ENCODE results near the gene CDC73. TPM values are rescaled to one million over a fixed set of nuclear protein-coding genes. Genes with fewer than 3 reads are reported as not detected.

Gene CDC73
- total and polyA plus RNA-seq, 2 of the 13 experiments (the other 11 are each of a cell fraction or from before 2014, with no cell fraction given): 20.2 to 26.3 TPM

DNA sequence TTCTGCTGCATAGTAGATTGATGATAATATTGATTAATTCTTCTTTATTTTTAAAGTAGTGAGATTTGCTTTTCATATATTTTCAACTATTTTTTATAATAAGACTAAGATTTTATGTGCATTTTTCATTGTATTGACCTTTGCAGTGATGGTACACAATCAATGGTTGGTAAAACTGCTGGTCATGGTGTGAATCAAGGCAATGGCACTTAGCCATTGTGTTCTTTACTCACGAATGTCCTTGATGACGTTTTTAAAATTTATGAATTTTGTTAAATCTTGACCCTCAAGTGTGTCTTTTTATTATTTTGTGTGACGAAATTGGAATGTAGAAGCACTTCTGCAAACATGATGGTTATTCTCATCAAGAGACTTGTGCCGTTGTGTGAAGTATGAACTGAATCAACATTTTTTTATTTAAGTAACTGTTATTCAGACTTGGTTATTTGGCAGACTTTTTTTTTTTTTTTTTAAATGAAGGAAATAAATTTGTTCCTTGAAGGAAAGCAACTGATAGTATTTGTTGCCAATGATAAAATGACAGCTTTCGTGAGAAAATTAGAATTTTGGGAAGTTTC lies 22.6 kb downstream of the CDC73 start:
- CTCF ChIA-PET (ENCODE audit: low intra/inter-chr PET ratio, low total read pairs): no interaction called here
- ATAC-seq (no peak), FAIRE-seq (no peak), DNase-seq (ENCODE audit: low spot score) (no peak)
- in situ Hi-C loops (cut with HindIII; ENCODE audit: extremely low pct_ligation_motif_present, low pct_unique_long_range_greater_than_20kb) (no loop called here), intact Hi-C loops (cut with micrococcal nuclease; ENCODE audit: unreplicated experiment) (no loop called here)
- Histone ChIP-seq H3K36me3 (replicated peaks in 1 of 2; ENCODE audit: control insufficient read depth in 1 of 2, insufficient read depth in 2 of 2, low read length in 2 of 2) (peaks cover 5 to 61% of the 10 kb centered on the region in 2 experiments), H3K4me2 (ENCODE audit: low read depth, low read length) (no peak overlapping the region), H3K4me1 (ENCODE audit: insufficient read depth, low read length) (no peaks in the 10 kb centered on the region), H3K27ac (ENCODE audit: extremely low read length, insufficient read depth, low read length) (no peak overlapping the region), H4K20me1 (ENCODE audit: insufficient read depth, low read length) (no peaks in the 10 kb centered on the region), H2AFZ (ENCODE audit: low read length) (no peak overlapping the region), H3K79me2 (ENCODE audit: insufficient read depth, low read length) (no peaks in the 10 kb centered on the region), H3K4me3 (replicated peaks in 1 of 3; ENCODE audit: insufficient read depth in 1 of 3, low read depth in 2 of 3, low read length in 3 of 3) (no peak overlapping the region), H3K27me3 (ENCODE audit: control insufficient read depth in 1 of 2, insufficient read depth in 2 of 2, low read length in 2 of 2) (no peaks in the 10 kb centered on the region), H3K9me3 (ENCODE audit: low read length) (no peaks in the 10 kb centered on the region), H3K9ac (ENCODE audit: insufficient read depth, low read depth, low read length) (no peak overlapping the region)
- WGBS (ENCODE audit: low lambda C conversion rate): 94% methylated on average over 5 of the region's 5 CpGs
- POLR2A ChIA-PET: no interaction called here
- BruUV-seq (replicated peaks): no TSS peak
- TF ChIP-seq SIX4 (CRISPR knock-in tag; IDR thresholded peaks at IDR 0.05): no peak
- TF ChIP-seq YEATS4 (CRISPR knock-in tag; IDR thresholded peaks at IDR 0.05; ENCODE audit: borderline replicate concordance): no peak
- TF ChIP-seq, protein P1, sequence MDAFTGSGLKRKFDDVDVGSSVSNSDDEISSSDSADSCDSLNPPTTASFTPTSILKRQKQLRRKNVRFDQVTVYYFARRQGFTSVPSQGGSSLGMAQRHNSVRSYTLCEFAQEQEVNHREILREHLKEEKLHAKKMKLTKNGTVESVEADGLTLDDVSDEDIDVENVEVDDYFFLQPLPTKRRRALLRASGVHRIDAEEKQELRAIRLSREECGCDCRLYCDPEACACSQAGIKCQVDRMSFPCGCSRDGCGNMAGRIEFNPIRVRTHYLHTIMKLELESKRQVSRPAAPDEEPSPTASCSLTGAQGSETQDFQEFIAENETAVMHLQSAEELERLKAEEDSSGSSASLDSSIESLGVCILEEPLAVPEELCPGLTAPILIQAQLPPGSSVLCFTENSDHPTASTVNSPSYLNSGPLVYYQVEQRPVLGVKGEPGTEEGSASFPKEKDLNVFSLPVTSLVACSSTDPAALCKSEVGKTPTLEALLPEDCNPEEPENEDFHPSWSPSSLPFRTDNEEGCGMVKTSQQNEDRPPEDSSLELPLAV (CRISPR knock-in tag; conservative IDR thresholded peaks at IDR 0.05; ENCODE audit: low read depth): no peak
- no peak for TF ChIP-seq RBFOX2 (IDR thresholded peaks at IDR 0.05; ENCODE audit: low read depth, low read length)
- no peak for TF ChIP-seq ZEB1 (IDR thresholded peaks at IDR 0.05; ENCODE audit: insufficient replicate concordance, low read depth)
- no peak for TF ChIP-seq MED1 (CRISPR knock-in tag; IDR thresholded peaks at IDR 0.05)
- no peak for TF ChIP-seq NFE2 (CRISPR knock-in tag; IDR thresholded peaks at IDR 0.05)
- TF ChIP-seq, protein P2, sequence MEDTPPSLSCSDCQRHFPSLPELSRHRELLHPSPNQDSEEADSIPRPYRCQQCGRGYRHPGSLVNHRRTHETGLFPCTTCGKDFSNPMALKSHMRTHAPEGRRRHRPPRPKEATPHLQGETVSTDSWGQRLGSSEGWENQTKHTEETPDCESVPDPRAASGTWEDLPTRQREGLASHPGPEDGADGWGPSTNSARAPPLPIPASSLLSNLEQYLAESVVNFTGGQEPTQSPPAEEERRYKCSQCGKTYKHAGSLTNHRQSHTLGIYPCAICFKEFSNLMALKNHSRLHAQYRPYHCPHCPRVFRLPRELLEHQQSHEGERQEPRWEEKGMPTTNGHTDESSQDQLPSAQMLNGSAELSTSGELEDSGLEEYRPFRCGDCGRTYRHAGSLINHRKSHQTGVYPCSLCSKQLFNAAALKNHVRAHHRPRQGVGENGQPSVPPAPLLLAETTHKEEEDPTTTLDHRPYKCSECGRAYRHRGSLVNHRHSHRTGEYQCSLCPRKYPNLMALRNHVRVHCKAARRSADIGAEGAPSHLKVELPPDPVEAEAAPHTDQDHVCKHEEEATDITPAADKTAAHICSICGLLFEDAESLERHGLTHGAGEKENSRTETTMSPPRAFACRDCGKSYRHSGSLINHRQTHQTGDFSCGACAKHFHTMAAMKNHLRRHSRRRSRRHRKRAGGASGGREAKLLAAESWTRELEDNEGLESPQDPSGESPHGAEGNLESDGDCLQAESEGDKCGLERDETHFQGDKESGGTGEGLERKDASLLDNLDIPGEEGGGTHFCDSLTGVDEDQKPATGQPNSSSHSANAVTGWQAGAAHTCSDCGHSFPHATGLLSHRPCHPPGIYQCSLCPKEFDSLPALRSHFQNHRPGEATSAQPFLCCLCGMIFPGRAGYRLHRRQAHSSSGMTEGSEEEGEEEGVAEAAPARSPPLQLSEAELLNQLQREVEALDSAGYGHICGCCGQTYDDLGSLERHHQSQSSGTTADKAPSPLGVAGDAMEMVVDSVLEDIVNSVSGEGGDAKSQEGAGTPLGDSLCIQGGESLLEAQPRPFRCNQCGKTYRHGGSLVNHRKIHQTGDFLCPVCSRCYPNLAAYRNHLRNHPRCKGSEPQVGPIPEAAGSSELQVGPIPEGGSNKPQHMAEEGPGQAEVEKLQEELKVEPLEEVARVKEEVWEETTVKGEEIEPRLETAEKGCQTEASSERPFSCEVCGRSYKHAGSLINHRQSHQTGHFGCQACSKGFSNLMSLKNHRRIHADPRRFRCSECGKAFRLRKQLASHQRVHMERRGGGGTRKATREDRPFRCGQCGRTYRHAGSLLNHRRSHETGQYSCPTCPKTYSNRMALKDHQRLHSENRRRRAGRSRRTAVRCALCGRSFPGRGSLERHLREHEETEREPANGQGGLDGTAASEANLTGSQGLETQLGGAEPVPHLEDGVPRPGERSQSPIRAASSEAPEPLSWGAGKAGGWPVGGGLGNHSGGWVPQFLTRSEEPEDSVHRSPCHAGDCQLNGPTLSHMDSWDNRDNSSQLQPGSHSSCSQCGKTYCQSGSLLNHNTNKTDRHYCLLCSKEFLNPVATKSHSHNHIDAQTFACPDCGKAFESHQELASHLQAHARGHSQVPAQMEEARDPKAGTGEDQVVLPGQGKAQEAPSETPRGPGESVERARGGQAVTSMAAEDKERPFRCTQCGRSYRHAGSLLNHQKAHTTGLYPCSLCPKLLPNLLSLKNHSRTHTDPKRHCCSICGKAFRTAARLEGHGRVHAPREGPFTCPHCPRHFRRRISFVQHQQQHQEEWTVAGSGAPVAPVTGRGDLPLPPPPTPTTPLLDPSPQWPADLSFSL (CRISPR knock-in tag; IDR thresholded peaks at IDR 0.05): no peak
- TF ChIP-seq KDM5A (IDR thresholded peaks at IDR 0.05; ENCODE audit: borderline replicate concordance, low read length): no peak
- no peak for TF ChIP-seq KLF12 (CRISPR knock-in tag; IDR thresholded peaks at IDR 0.05; ENCODE audit: borderline replicate concordance)
- TF ChIP-seq, protein P3, sequence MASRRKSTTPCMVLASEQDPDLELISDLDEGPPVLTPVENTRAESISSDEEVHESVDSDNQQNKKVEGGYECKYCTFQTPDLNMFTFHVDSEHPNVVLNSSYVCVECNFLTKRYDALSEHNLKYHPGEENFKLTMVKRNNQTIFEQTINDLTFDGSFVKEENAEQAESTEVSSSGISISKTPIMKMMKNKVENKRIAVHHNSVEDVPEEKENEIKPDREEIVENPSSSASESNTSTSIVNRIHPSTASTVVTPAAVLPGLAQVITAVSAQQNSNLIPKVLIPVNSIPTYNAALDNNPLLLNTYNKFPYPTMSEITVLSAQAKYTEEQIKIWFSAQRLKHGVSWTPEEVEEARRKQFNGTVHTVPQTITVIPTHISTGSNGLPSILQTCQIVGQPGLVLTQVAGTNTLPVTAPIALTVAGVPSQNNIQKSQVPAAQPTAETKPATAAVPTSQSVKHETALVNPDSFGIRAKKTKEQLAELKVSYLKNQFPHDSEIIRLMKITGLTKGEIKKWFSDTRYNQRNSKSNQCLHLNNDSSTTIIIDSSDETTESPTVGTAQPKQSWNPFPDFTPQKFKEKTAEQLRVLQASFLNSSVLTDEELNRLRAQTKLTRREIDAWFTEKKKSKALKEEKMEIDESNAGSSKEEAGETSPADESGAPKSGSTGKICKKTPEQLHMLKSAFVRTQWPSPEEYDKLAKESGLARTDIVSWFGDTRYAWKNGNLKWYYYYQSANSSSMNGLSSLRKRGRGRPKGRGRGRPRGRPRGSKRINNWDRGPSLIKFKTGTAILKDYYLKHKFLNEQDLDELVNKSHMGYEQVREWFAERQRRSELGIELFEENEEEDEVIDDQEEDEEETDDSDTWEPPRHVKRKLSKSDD (CRISPR knock-in tag; IDR thresholded peaks at IDR 0.05; ENCODE audit: low read depth): no peak
- no peak for TF ChIP-seq ZNF460 (CRISPR knock-in tag; IDR thresholded peaks at IDR 0.05; ENCODE audit: borderline replicate concordance)
- TF ChIP-seq, protein P4, sequence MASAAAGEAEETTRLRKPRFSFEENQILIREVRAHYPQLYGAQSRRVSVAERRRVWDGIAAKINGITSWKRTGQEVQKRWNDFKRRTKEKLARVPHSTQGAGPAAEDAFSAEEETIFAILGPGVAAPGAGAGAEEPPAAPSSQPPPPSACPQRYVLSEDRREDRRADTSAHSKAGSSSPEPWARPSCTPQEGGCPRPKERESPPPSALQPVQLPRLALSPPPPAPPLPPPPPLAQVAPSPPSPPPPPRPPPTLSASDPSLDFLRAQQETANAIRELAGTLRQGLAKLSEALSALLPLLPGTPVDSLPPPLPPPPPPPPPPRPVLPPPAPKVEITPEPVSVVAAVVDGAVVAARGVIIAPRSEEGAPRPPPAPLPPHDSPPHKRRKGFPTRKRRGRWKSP (CRISPR knock-in tag; IDR thresholded peaks at IDR 0.05): no peak

Data from HepG2 (cell line).